Endothelial cell of umbilical vein (primary cell): ENCODE results near the gene PHACTR1. TPM values are rescaled to one million over a fixed set of nuclear protein-coding genes. Genes with fewer than 3 reads are reported as not detected.

ENCODE experiments used
- BruUV-seq: library from RNA; stranded (reverse); fragments of 400-500 nt; replicated peaks from 2 replicates; lab custom pipeline; 2021; lab: Mats Ljungman, UMichigan
- CTCF ChIA-PET: fragments of 300-600, 350-600 bp; sonication (Branson Sonifier 250); formaldehyde crosslinking; loops from one replicate; lab custom pipeline; 2021; ENCODE audit warnings: antibody characterized with exemption, inconsistent platforms; lab: Charles Lee
- POLR2A ChIA-PET: fragments of 300-600, 350-600 bp; sonication (Branson Sonifier 250); formaldehyde crosslinking; loops from one replicate; lab custom pipeline; 2021; ENCODE audit warnings: antibody characterized with exemption, inconsistent platforms; lab: Charles Lee
- DNase-seq: peaks from one replicate; pipeline ENCODE4 v3.0.0-alpha.2; 2011; ENCODE audit warnings: low read depth, low spot score
- FAIRE-seq: peaks from 2 replicates; lab custom pipeline; 2011; peaks lifted over from hg19 to GRCh38; lab: Jason Lieb, UNC
- H2AFZ ChIP-seq: 2 replicates; pipeline ENCODE4 v1.6.0; 2012; ENCODE audit warnings: low read depth, low read length, control low read depth, inconsistent platforms
- H3K27ac ChIP-seq: 2 replicates; pipeline ENCODE4 v1.5.1; 2011; ENCODE audit warnings: low read depth, mild to moderate bottlenecking, control low read depth, low read length, moderate library complexity; ENCODE audit not compliant: insufficient read depth
- H3K27me3 ChIP-seq, 2 experiments: 2 replicates each; pipeline versions ENCODE4 v1.6.0 to v1.6.1; 2011; ENCODE audit warnings: low read length in 2 of 2, mixed read lengths in 1 of 2; ENCODE audit not compliant: control insufficient read depth in 2 of 2, insufficient read depth in 2 of 2
- H3K36me3 ChIP-seq, 2 experiments: 2 replicates in 1 of 2; 3 replicates in 1 of 2; pipeline ENCODE4 v1.5.1; 2011; ENCODE audit warnings: low read length in 2 of 2, mild to moderate bottlenecking in 1 of 2, moderate library complexity in 1 of 2; ENCODE audit not compliant: control insufficient read depth in 2 of 2, insufficient read depth in 2 of 2; ENCODE audit errors: extremely low read depth in 1 of 2
- H3K4me1 ChIP-seq: 3 replicates; pipeline ENCODE4 v1.5.1; 2011; ENCODE audit warnings: mild to moderate bottlenecking, low read length; ENCODE audit not compliant: control insufficient read depth, insufficient read depth; ENCODE audit errors: extremely low read depth
- H3K4me2 ChIP-seq: 2 replicates; pipeline ENCODE4 v1.6.1; 2011; ENCODE audit warnings: low read length, control low read depth, mixed read lengths; ENCODE audit not compliant: insufficient read depth
- H3K4me3 ChIP-seq, 3 experiments: fragments of 200-600 bp in 1 of 3; sonication (generic), shearing (Covaris generic) in 1 of 3; replicated peaks in 1 of 3; 2 replicates each; pipeline ENCODE4 v1.5.1; 2011 to 2016; ENCODE audit warnings: control low read depth in 3 of 3, low read length in 3 of 3, mild to moderate bottlenecking in 2 of 3, inconsistent platforms in 1 of 3, low read depth in 1 of 3, moderate library complexity in 1 of 3; ENCODE audit not compliant: insufficient read depth in 1 of 3
- H3K79me2 ChIP-seq: 2 replicates; pipeline ENCODE4 v1.6.0; 2012; ENCODE audit warnings: low read length, inconsistent platforms; ENCODE audit not compliant: control insufficient read depth, insufficient read depth
- H3K9ac ChIP-seq: replicated peaks from 2 replicates; pipeline ENCODE3; 2011; ENCODE audit warnings: low read length, control low read depth; ENCODE audit not compliant: insufficient read depth; ENCODE audit errors: extremely low read depth
- H3K9me1 ChIP-seq: replicated peaks from 3 replicates; pipeline ENCODE4 v1.6.0; 2011; ENCODE audit warnings: mild to moderate bottlenecking, low read length; ENCODE audit not compliant: control insufficient read depth, insufficient read depth; ENCODE audit errors: extremely low read depth
- H3K9me3 ChIP-seq: replicated peaks from 2 replicates; pipeline ENCODE4 v1.5.1; 2012; ENCODE audit warnings: low read length, inconsistent platforms; ENCODE audit not compliant: control insufficient read depth, insufficient read depth
- H4K20me1 ChIP-seq: replicated peaks from 2 replicates; pipeline ENCODE3; 2011; ENCODE audit warnings: mild to moderate bottlenecking, low read length; ENCODE audit not compliant: control insufficient read depth, insufficient read depth; ENCODE audit errors: extremely low read depth
- EZH2 ChIP-seq: IDR thresholded peaks from 2 replicates; pipeline ENCODE4 v1.6.1; 2012; ENCODE audit warnings: borderline replicate concordance, low read depth, mild to moderate bottlenecking, moderate library complexity, low read length, inconsistent platforms; ENCODE audit not compliant: severe bottlenecking
- FOS ChIP-seq: IDR thresholded peaks from 2 replicates; pipeline ENCODE4 v1.6.1; 2011; ENCODE audit warnings: mild to moderate bottlenecking, low read length, moderate library complexity, borderline replicate concordance; ENCODE audit not compliant: insufficient read depth
- GATA2 ChIP-seq: IDR thresholded peaks from 2 replicates; pipeline ENCODE4 v1.7.0; 2011; ENCODE audit warnings: low read depth, mild to moderate bottlenecking, moderate library complexity, mixed read lengths, low read length; ENCODE audit not compliant: insufficient read length, insufficient read depth
- JUN ChIP-seq: IDR thresholded peaks from 2 replicates; pipeline ENCODE4 v1.6.1; 2011; ENCODE audit warnings: borderline replicate concordance, low read depth; ENCODE audit not compliant: insufficient read length, insufficient read depth
- MYC ChIP-seq: IDR thresholded peaks from one replicate; pipeline ENCODE4 v1.6.1; 2011; ENCODE audit warnings: mild to moderate bottlenecking, low read depth, low read length
- POLR2A ChIP-seq: IDR thresholded peaks from 2 replicates; pipeline ENCODE4 v1.6.1; 2012; ENCODE audit warnings: low read depth, mild to moderate bottlenecking, control low read depth, low read length
- POLR2AphosphoS5 ChIP-seq: IDR thresholded peaks from 2 replicates; pipeline ENCODE4 v1.6.1; 2012; ENCODE audit warnings: low read depth, mild to moderate bottlenecking, control low read depth, low read length, moderate library complexity; ENCODE audit not compliant: insufficient read depth
- dilution Hi-C: fragments of 300-500 bp; cut with MboI; formaldehyde crosslinking; loops from one replicate; pipeline ENCODE4 v1.15.0; 2019; ENCODE audit warnings: low sequenced_read_pairs; ENCODE audit not compliant: extremely low pct_ligation_motif_present
- intact Hi-C: fragments of 100-400 bp; cut with micrococcal nuclease; formaldehyde crosslinking; loops from one replicate; pipeline ENCODE4 v1.10.0; 2022
- polyA plus RNA-seq, 4 experiments: library from polyadenylated mRNA; depleted of rRNA in 3 of 4; stranded (reverse) in 3 of 4; unstranded in 1 of 4; fragments of >200 nt; gene quantifications; 2 replicates each; pipeline versions ENCODE4 v1.2.1 to v1.2.3, GENCODE V29; 2011 to 2012; ENCODE audit warnings: missing spikeins in 1 of 4
- total RNA-seq: library from RNA; stranded (reverse); gene quantifications from 2 replicates; pipeline ENCODE4 v1.2.3, GENCODE V29; 2021
- TF ChIP-seq, protein P1 (sequence below), 2 donors: IDR thresholded peaks; 1 replicate in 1 of 2; 2 replicates in 1 of 2; pipeline ENCODE4 v1.5.1; 2011; ENCODE audit warnings: low read length in 2 of 2, mild to moderate bottlenecking in 2 of 2, moderate library complexity in 2 of 2, control low read depth in 1 of 2, inconsistent platforms in 1 of 2, low read depth in 1 of 2; ENCODE audit not compliant: insufficient read depth in 1 of 2; ENCODE audit errors: extremely low read depth in 1 of 2
- TF ChIP-seq, protein P2 (sequence below): IDR thresholded peaks from 2 replicates; pipeline ENCODE4 v1.6.1; 2011; ENCODE audit not compliant: insufficient read depth, insufficient read length

The PHACTR1 gene
- total and polyA plus RNA-seq, 2 donors (not counting 3 experiments of a cell fraction or from before 2014, with no cell fraction given), result 2.4 to 23.2 TPM

DNA sequence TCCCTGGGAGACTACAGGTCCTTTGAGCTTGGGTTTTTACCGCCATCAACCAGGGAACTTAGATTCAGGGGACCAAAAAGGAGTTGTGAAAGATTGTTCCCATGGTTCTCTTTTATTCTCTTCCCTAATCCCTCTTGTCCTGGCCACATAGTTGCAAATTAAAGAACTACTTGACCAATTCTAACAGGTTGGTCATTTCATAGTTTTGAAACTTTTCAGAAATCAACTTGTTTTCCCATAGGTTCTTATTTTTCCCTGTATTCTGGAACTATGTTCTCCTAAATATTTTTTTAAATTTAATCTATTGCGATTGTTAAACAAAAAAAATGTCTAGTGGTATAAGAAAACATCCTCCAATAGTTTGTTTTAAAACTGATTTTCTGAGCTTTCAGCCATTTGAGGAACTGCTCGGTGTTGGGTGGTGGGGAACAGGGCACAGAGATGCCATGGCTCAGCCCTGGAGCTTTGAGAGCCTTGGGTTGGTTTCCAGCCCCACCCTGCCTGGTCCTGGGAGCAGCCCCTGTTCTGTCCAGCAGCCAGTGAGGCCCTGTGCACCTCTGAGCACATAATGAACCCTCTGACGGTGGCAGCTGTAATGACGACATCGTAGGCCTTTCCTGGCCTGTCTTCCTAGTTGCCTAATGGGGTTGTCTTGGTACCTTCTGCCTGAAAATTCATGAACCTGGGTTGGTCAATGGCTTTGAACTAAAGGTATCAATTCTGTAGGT is 558.3 kb downstream of the PHACTR1 start:
- Histone ChIP-seq H3K9me3 (no peaks in the 10 kb centered on the region), H4K20me1 (no peaks in the 10 kb centered on the region), H2AFZ (no peak overlapping the region), H3K79me2 (no peaks in the 10 kb centered on the region), H3K9me1 (no peaks in the 10 kb centered on the region), H3K4me2 (no peak overlapping the region), H3K4me3 (no peak overlapping the region), H3K4me1 (no peaks in the 10 kb centered on the region), H3K9ac (no peak overlapping the region), H3K27me3 (no peaks in the 10 kb centered on the region), H3K27ac (no peak overlapping the region), H3K36me3 (no peaks in the 10 kb centered on the region)
- TF ChIP-seq JUN (no peak), POLR2AphosphoS5 (no peak)
- CTCF ChIA-PET, result interaction anchor here (1.1 to 1.4 kb wide), 2 partner anchors 10 to 11 kb away, joined by 3 read pairs; no protein-coding TSS in a partner anchor
- intact Hi-C loops (no loop called here), dilution Hi-C loops (no loop called here)
- FAIRE-seq, result no peak
- POLR2A ChIA-PET, result no interaction called here
- DNase-seq, result no peak
- BruUV-seq, result no TSS peak

GRCh38 chr6:13275435-13275989 is 558.9 kb downstream of the PHACTR1 start:
- Histone ChIP-seq H3K36me3 (no peaks in the 10 kb centered on the region), H2AFZ (no peak overlapping the region), H3K9me1 (no peaks in the 10 kb centered on the region), H3K4me3 (no peak overlapping the region), H3K4me2 (no peak overlapping the region), H3K27me3 (no peaks in the 10 kb centered on the region), H3K27ac (no peak overlapping the region), H3K4me1 (no peaks in the 10 kb centered on the region), H4K20me1 (no peaks in the 10 kb centered on the region), H3K9me3 (no peaks in the 10 kb centered on the region), H3K9ac (no peak overlapping the region), H3K79me2 (no peaks in the 10 kb centered on the region)
- no peak for DNase-seq
- TF ChIP-seq FOS (no peak), MYC (no peak), JUN (no peak), POLR2AphosphoS5 (no peak), GATA2 (no peak), EZH2 (no peak), POLR2A (no peak)
- TF ChIP-seq, protein P1, sequence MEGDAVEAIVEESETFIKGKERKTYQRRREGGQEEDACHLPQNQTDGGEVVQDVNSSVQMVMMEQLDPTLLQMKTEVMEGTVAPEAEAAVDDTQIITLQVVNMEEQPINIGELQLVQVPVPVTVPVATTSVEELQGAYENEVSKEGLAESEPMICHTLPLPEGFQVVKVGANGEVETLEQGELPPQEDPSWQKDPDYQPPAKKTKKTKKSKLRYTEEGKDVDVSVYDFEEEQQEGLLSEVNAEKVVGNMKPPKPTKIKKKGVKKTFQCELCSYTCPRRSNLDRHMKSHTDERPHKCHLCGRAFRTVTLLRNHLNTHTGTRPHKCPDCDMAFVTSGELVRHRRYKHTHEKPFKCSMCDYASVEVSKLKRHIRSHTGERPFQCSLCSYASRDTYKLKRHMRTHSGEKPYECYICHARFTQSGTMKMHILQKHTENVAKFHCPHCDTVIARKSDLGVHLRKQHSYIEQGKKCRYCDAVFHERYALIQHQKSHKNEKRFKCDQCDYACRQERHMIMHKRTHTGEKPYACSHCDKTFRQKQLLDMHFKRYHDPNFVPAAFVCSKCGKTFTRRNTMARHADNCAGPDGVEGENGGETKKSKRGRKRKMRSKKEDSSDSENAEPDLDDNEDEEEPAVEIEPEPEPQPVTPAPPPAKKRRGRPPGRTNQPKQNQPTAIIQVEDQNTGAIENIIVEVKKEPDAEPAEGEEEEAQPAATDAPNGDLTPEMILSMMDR (IDR thresholded peaks at IDR 0.05; ENCODE audit: extremely low read depth in 1 of 2, insufficient read depth in 1 of 2, low read depth in 1 of 2, low read length in 2 of 2), result no peak
- TF ChIP-seq, protein P2, sequence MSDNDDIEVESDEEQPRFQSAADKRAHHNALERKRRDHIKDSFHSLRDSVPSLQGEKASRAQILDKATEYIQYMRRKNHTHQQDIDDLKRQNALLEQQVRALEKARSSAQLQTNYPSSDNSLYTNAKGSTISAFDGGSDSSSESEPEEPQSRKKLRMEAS, result no peak
- no TSS peak for BruUV-seq
- POLR2A ChIA-PET, result no interaction called here
- intact Hi-C loops, result no loop called here
- dilution Hi-C loops, result no loop called here
- CTCF ChIA-PET, result no interaction called here
- no peak for FAIRE-seq
